ENCODE data around the gene ZNF529. TPM values are rescaled to one million over a fixed set of nuclear protein-coding genes. Genes with fewer than 3 reads are reported as not detected.

The ZNF529 gene
- total and polyA plus RNA-seq, 10 of the 15 experiments (the other 5 are each of a cell fraction or from before 2014, with no cell fraction given): 1.8 to 12.5 (median 4.5) TPM

GRCh38 chr19:36528194-36528920, 44.7 kb downstream of the ZNF529 start, which contains the start of gene ZNF260 (continued):
- no peak for TF ChIP-seq ZBTB4 (CRISPR knock-in tag; IDR thresholded peaks at IDR 0.05)
- TF ChIP-seq NRF1 (conservative IDR thresholded peaks at IDR 0.05; ENCODE audit: low read depth, low read length): peak; percentile 25; the same call in 1 of the 2 replicates
- TF ChIP-seq SMAD5 (IDR thresholded peaks at IDR 0.05; ENCODE audit: low read depth): peak; percentile 88
- TF ChIP-seq POLR2AphosphoS2 (IDR thresholded peaks at IDR 0.05; ENCODE audit: low read depth, low read length): no peak
- peak; percentile 86 for TF ChIP-seq TAF1 (IDR thresholded peaks at IDR 0.05; ENCODE audit: borderline replicate concordance, low read depth, low read length)
- peak; percentile 51; the same call in 1 of the 2 replicates for TF ChIP-seq NR2F1 (conservative IDR thresholded peaks at IDR 0.05)
- TF ChIP-seq IRF3 (IDR thresholded peaks at IDR 0.05): no peak
- TF ChIP-seq SRF (IDR thresholded peaks at IDR 0.05; ENCODE audit: low read depth in 2 of 2, low read length in 2 of 2): no peak
- TF ChIP-seq SMARCA5 (IDR thresholded peaks at IDR 0.05): no peak
- no peak for TF ChIP-seq FOS (IDR thresholded peaks at IDR 0.05; ENCODE audit: borderline replicate concordance, extremely low read depth, insufficient read length)
- no peak for TF ChIP-seq ATF2 (IDR thresholded peaks at IDR 0.05; ENCODE audit: low read length)
- TF ChIP-seq HDGF (IDR thresholded peaks at IDR 0.05): no peak
- TF ChIP-seq CEBPB (IDR thresholded peaks at IDR 0.05; ENCODE audit: borderline replicate concordance in 1 of 2, low read depth in 2 of 2, low read length in 2 of 2): no peak; a peak in 1 of 4 replicates
- peak; percentile 70 for TF ChIP-seq RUNX3 (IDR thresholded peaks at IDR 0.05; ENCODE audit: low read length)
- no peak for TF ChIP-seq JUND (IDR thresholded peaks at IDR 0.05; ENCODE audit: low read depth, low read length)
- TF ChIP-seq ATF3 (IDR thresholded peaks at IDR 0.05; ENCODE audit: borderline replicate concordance, extremely low read depth, low read depth, low read length): no peak
- peak; percentile 49 for TF ChIP-seq CHD2 (IDR thresholded peaks at IDR 0.05; ENCODE audit: borderline replicate concordance, low read depth, low read length)
- TF ChIP-seq BACH1 (IDR thresholded peaks at IDR 0.05; ENCODE audit: borderline replicate concordance): 0 out of 2 replicates have a peak, but pooled peaks have one; percentile 26
- no peak for TF ChIP-seq SUPT20H (IDR thresholded peaks at IDR 0.05; ENCODE audit: borderline replicate concordance, control insufficient read depth, low read depth, low read length)
- TF ChIP-seq HDAC2 (IDR thresholded peaks at IDR 0.05): peak; percentile 31; the same call in 1 of the 2 replicates
- TF ChIP-seq PKNOX1 (IDR thresholded peaks at IDR 0.05): peak; percentile 67
- no peak for TF ChIP-seq NFYB (IDR thresholded peaks at IDR 0.05; ENCODE audit: insufficient read depth, low read depth, low read length)

Measured in GM12878 (cell line).